HL-60 (cell line): ENCODE results near the gene UBE2S.
"Not testable (repeated sequence)": the region's sequence is repeated elsewhere in the genome, so short reads cannot be mapped to it uniquely, and the experiment has no call there.

Source experiments
- CTCF ChIP-seq: IDR thresholded peaks from one replicate; pipeline ENCODE4 v1.5.1; 2011; ENCODE audit warnings: low read length, control low read depth, inconsistent platforms; ENCODE audit not compliant: insufficient read depth
- REST ChIP-seq: IDR thresholded peaks from 2 replicates; pipeline ENCODE4 v1.6.1; 2012; ENCODE audit warnings: low read depth; ENCODE audit not compliant: insufficient replicate concordance

GRCh38 chr19:55421281-55421680 is 13.7 kb upstream of the UBE2S start:
- not testable (repeated sequence) for TF ChIP-seq CTCF, REST
